HG03066 (cell line): ENCODE data around the gene ADNP2.

ENCODE experiments used
- ATAC-seq: cut with Tn5 transposase; IDR thresholded peaks from one replicate; pipeline ENCODE4 v1.9.1; 2021; ENCODE audit warnings: low read depth; ENCODE audit not compliant: unreplicated experiment

The ADNP2 gene

GRCh38 chr18:80188643-80189530 lies 79.8 kb downstream of the ADNP2 start:
- no peak for ATAC-seq

GRCh38 chr18:80189531-80189865 lies 80.4 kb downstream of the ADNP2 start:
- ATAC-seq = no peak
